Esophagus muscularis mucosa (tissue), 4 donors: ENCODE measurements around the gene TEX2. TPM values are rescaled to one million over a fixed set of nuclear protein-coding genes. Genes with fewer than 3 reads are reported as not detected.

ENCODE experiments used
- DNase-seq: peaks from one replicate; pipeline ENCODE4 v3.0.0-alpha.2; 2017; ENCODE audit errors: extremely low spot score
- H3K27ac ChIP-seq, 4 donors: fragments of 200-600 bp; sonication (generic); replicated peaks in 1 of 4; 1 replicate in 3 of 4; 2 replicates in 1 of 4; pipeline ENCODE4 v1.5.1; 2016 to 2019; ENCODE audit warnings: mild to moderate bottlenecking in 1 of 4
- H3K27me3 ChIP-seq, 4 donors: fragments of 200-600 bp; sonication (generic); one replicate each; pipeline versions ENCODE4 v1.5.1 to v1.6.0; 2016 to 2019
- H3K36me3 ChIP-seq, 4 donors: fragments of 200-600 bp; sonication (generic); one replicate each; pipeline ENCODE4 v1.5.1; 2016 to 2019
- H3K4me1 ChIP-seq, 4 donors: fragments of 200-600 bp; sonication (generic); one replicate each; pipeline ENCODE4 v1.5.1; 2016 to 2019
- H3K4me3 ChIP-seq, 4 donors: fragments of 200-600 bp; sonication (generic); 1 replicate in 2 of 4; 2 replicates in 2 of 4; pipeline ENCODE4 v1.5.1; 2016 to 2019; ENCODE audit warnings: mild to moderate bottlenecking in 4 of 4, moderate library complexity in 1 of 4
- H3K9me3 ChIP-seq, 4 donors: fragments of 200-600 bp; sonication (generic); 1 replicate in 3 of 4; 2 replicates in 1 of 4; pipeline ENCODE4 v1.5.1; 2016 to 2019
- EP300 ChIP-seq: sonication (generic); formaldehyde crosslinking; IDR thresholded peaks from one replicate; pipeline ENCODE4 v1.6.1; 2017; ENCODE audit warnings: antibody characterized with exemption
- POLR2A ChIP-seq: fragments of 450-650 bp; IDR thresholded peaks from one replicate; pipeline ENCODE4 v1.6.1; 2017; ENCODE audit warnings: antibody characterized with exemption, moderate library complexity, mild to moderate bottlenecking, low read depth
- POLR2AphosphoS5 ChIP-seq, 2 donors: sonication (generic); formaldehyde crosslinking; IDR thresholded peaks; one replicate each; pipeline ENCODE4 v1.6.1; 2017; ENCODE audit warnings: antibody characterized with exemption in 2 of 2
- whole genome bisulfite sequencing: methylation state at CpG from one replicate; pipeline ENCODE4 v1.1.5; 2018; 5-methylcytosine and 5-hydroxymethylcytosine counted together
- intact Hi-C: fragments of 100-400 bp; cut with DNase I; formaldehyde crosslinking; loops from one replicate; pipeline ENCODE4 v1.15.1; 2023
- total RNA-seq, 4 donors: library from RNA; depleted of rRNA; stranded (reverse); fragments of >200 nt; gene quantifications; one replicate each; pipeline versions ENCODE4 v1.1.0 to v1.2.1, GENCODE V29; 2016
- TF ChIP-seq, protein P1 (sequence below), 3 experiments: fragments of 200-600 bp in 2 of 3; fragments of 450-650 bp in 1 of 3; sonication (generic) in 2 of 3; IDR thresholded peaks; one replicate each; pipeline ENCODE4 v1.5.1; 2017 to 2019; ENCODE audit warnings: antibody characterized with exemption in 3 of 3, mild to moderate bottlenecking in 2 of 3, moderate library complexity in 1 of 3

TEX2 gene
- total RNA-seq, 4 donors from 2014 or later: 32.6 to 58.7 (median 46.1) TPM

DNA sequence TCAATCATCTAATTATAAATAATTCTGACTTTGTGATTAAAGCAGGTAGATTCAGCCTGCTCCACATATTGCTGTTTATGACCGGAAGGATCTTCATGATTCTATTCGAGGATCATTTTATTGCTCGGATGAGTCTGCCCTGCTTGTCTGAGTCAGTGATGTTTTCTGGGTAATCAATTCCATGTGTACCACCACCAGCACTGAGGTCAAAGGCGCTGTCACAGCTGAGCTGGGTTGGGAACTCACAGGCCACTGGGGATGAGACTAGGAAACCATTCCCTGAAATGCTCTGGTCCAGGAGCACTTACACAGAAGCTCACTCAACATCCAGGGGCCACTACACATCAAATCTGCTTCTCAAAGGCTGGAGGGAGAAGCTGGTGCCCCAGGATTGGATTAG is 102.7 kb downstream of the TEX2 start:
- Histone ChIP-seq H3K27ac (no peak overlapping the region), H3K4me1 (peaks cover 17 to 37% (median 22%) of the 10 kb centered on the region in 4 donors), H3K36me3 (peaks cover 2 to 19% (median 7%) of the 10 kb centered on the region in 4 donors), H3K9me3 (no peaks in the 10 kb centered on the region), H3K27me3 (no peaks in the 10 kb centered on the region), H3K4me3 (no peak overlapping the region)
- TF ChIP-seq, protein P1, sequence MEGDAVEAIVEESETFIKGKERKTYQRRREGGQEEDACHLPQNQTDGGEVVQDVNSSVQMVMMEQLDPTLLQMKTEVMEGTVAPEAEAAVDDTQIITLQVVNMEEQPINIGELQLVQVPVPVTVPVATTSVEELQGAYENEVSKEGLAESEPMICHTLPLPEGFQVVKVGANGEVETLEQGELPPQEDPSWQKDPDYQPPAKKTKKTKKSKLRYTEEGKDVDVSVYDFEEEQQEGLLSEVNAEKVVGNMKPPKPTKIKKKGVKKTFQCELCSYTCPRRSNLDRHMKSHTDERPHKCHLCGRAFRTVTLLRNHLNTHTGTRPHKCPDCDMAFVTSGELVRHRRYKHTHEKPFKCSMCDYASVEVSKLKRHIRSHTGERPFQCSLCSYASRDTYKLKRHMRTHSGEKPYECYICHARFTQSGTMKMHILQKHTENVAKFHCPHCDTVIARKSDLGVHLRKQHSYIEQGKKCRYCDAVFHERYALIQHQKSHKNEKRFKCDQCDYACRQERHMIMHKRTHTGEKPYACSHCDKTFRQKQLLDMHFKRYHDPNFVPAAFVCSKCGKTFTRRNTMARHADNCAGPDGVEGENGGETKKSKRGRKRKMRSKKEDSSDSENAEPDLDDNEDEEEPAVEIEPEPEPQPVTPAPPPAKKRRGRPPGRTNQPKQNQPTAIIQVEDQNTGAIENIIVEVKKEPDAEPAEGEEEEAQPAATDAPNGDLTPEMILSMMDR (IDR thresholded peaks at IDR 0.05): no peak
- no peak for TF ChIP-seq POLR2A
- no peak for TF ChIP-seq EP300
- TF ChIP-seq POLR2AphosphoS5 (IDR thresholded peaks at IDR 0.05): no peak
- DNase-seq: no peak
- intact Hi-C loops: no loop called here
- 93% methylated on average over 3 of the region's 4 CpGs for WGBS

- Histone ChIP-seq H3K9me3 (no peaks in the 10 kb centered on the region), H3K4me1 (peaks cover 24 to 43% (median 31%) of the 10 kb centered on the region in 4 donors), H3K4me3 (no peak overlapping the region), H3K27ac (no peak overlapping the region), H3K27me3 (no peaks in the 10 kb centered on the region), H3K36me3 (peaks cover 0 to 17% (median 9%) of the 10 kb centered on the region in 4 donors)
- 82% methylated on average over 12 of the region's 12 CpGs for WGBS
- TF ChIP-seq POLR2AphosphoS5 (IDR thresholded peaks at IDR 0.05) (no peak), POLR2A (no peak), EP300 (no peak)
- TF ChIP-seq, protein P1 (IDR thresholded peaks at IDR 0.05): no peak
- no peak for DNase-seq
- intact Hi-C loops: no loop called here
Observed at GRCh38 chr17:64158831-64159590, 104.0 kb downstream of the TEX2 start.

DNA sequence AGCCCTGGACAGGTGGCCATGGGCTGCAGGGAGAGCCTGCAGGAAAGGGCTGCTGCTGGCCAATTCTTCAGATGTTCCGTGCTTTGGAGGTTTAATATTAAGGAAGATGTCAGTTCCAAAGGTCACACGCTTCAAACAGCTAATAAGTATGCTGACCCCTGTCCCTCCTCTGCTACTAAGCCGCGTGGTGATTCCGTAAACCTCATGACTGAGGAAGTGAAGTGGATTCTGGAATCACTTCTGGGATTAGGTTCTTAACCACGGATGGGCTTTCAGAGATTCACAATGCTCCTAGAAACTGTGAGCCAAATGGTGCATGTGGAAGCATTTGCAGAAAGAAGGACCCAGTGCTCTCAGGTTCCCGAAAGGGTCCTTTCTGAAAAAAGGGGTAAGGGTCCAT is 104.7 kb downstream of the TEX2 start:
- Histone ChIP-seq H3K9me3 (no peaks in the 10 kb centered on the region), H3K27me3 (no peaks in the 10 kb centered on the region), H3K27ac (no peak overlapping the region), H3K4me3 (no peak overlapping the region), H3K4me1 (peaks cover 24 to 49% (median 31%) of the 10 kb centered on the region in 4 donors), H3K36me3 (peaks cover 0 to 22% (median 12%) of the 10 kb centered on the region in 4 donors)
- intact Hi-C loops: no loop called here
- no peak for DNase-seq
- 74% methylated on average over 7 of the region's 7 CpGs for WGBS
- TF ChIP-seq POLR2A (no peak), POLR2AphosphoS5 (IDR thresholded peaks at IDR 0.05) (no peak)

DNA sequence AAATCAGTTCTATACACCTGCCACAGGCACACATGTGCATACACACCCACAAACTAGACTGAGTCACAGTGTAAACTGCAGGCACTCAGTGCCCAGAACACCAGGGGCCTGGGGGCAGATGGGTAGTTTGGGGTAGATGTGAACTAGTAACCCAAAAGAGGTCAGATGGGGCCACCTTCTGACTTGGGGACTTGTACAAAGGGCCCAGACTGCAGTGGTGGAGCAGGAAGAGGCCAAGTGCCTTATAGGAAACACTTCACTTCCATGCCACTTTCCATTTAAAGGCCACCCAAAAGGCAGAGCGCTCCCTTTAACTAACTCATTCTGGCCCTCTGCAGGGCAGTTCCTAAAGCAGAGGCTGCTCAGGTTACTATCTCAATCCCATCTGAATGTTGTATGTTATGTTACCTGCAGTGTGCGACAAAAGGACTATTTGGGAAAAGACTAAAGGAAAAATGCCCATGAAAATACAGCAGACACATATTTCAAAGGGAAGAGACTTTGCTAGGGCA is 105.3 kb downstream of the TEX2 start:
- intact Hi-C loops: no loop called here
- TF ChIP-seq POLR2A (no peak), EP300 (no peak), POLR2AphosphoS5 (IDR thresholded peaks at IDR 0.05) (no peak)
- TF ChIP-seq, protein P1 (IDR thresholded peaks at IDR 0.05): no peak
- H3K9me3 ChIP-seq: no peaks in the 10 kb centered on the region
- no peak overlapping the region for H3K4me3 ChIP-seq
- H3K27ac ChIP-seq: no peak overlapping the region
- no peaks in the 10 kb centered on the region for H3K27me3 ChIP-seq
- DNase-seq: no peak
- peaks cover 24 to 56% (median 31%) of the 10 kb centered on the region in 4 donors for H3K4me1 ChIP-seq
- peaks cover 0 to 29% (median 14%) of the 10 kb centered on the region in 4 donors for H3K36me3 ChIP-seq
- 100% methylated on average over 2 of the region's 2 CpGs for WGBS

DNA sequence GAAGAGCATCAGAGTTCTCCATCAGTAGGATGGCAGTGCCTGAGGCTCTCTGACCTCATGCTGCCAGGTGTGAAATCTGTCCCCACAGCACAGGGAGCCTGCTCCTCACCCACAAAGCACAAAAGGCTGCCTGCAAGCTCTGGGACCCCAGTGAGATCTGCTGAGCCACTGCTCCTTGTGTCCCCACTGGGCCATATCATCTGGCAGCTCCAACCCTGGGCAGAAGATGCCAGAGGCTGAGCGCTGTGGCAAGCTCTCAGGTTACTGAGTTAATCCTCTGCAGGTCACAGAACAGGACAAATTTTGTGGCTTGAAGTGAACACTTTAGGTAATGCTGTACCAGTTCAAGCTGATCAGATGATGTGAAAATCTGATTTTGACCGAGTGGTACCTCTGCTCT is 106.4 kb downstream of the TEX2 start:
- intact Hi-C loops: no loop called here
- H3K4me3 ChIP-seq: no peak overlapping the region
- no peaks in the 10 kb centered on the region for H3K9me3 ChIP-seq
- peaks cover 24 to 65% (median 31%) of the 10 kb centered on the region in 4 donors for H3K4me1 ChIP-seq
- no peak for DNase-seq
- peaks cover 0 to 38% (median 18%) of the 10 kb centered on the region in 4 donors for H3K36me3 ChIP-seq
- TF ChIP-seq, protein P1 (IDR thresholded peaks at IDR 0.05): no peak
- peak overlapping the region; percentile 50 to 71 (median 66) for H3K27ac ChIP-seq
- H3K27me3 ChIP-seq: no peaks in the 10 kb centered on the region
- 91% methylated on average over 1 of the region's 2 CpGs for WGBS
